ACC112 (cell line): ENCODE measurements around the gene ADIPOR2.
A peak's percentile ranks its signal among the peaks of the same experiment; 100 is the strongest.

Source experiments
- H2AFZ ChIP-seq: fragments of 200-600 bp; sonication (generic); one replicate; pipeline ENCODE4 v1.6.0; 2017; ENCODE audit warnings: antibody characterized with exemption, low read length; ENCODE audit not compliant: unreplicated experiment
- H3K27ac ChIP-seq: fragments of 200-600 bp; sonication (generic); 2 replicates; pipeline ENCODE4 v1.5.1; 2014; ENCODE audit warnings: low read depth, mild to moderate bottlenecking, antibody characterized with exemption, low read length, moderate library complexity
- H3K27me3 ChIP-seq: fragments of 200-600 bp; sonication (generic); 2 replicates; pipeline ENCODE4 v1.6.1; 2014; ENCODE audit warnings: mild to moderate bottlenecking, antibody characterized with exemption, low read length, moderate library complexity, mixed read lengths; ENCODE audit not compliant: insufficient read depth
- H3K36me3 ChIP-seq: fragments of 200-600 bp; sonication (generic); 2 replicates; pipeline ENCODE4 v1.6.1; 2016; ENCODE audit warnings: mild to moderate bottlenecking, antibody characterized with exemption, low read length, moderate library complexity, mixed read lengths; ENCODE audit not compliant: insufficient read depth
- H3K4me1 ChIP-seq: fragments of 200-600 bp; sonication (generic); one replicate; pipeline ENCODE4 v1.6.1; 2016; ENCODE audit warnings: low read length, mixed read lengths; ENCODE audit not compliant: insufficient read depth, unreplicated experiment, control insufficient read depth
- H3K4me3 ChIP-seq: fragments of 200-600 bp; sonication (generic); 2 replicates; pipeline ENCODE4 v1.5.1; 2014; ENCODE audit warnings: mild to moderate bottlenecking, low read depth, low read length
- H3K79me2 ChIP-seq: fragments of 200-600 bp; sonication (generic); one replicate; pipeline ENCODE4 v1.6.0; 2016; ENCODE audit warnings: low read length; ENCODE audit not compliant: control insufficient read depth, unreplicated experiment, insufficient read depth

Gene ADIPOR2

GRCh38 chr12:1690578-1691122, at the start of gene ADIPOR2:
ADIPOR2 (plus strand) TSS chr12:1691070; CDS start chr12:1754344, 63,274 bp downstream.
- H3K27ac ChIP-seq = peak within 1 kb of the TSS; percentile 82
- peaks cover 11% of the 10 kb centered on the region for H3K4me1 ChIP-seq
- H3K4me3 ChIP-seq = peak within 1 kb of the TSS; percentile 74
- peak within 1 kb of the TSS; percentile 34 for H2AFZ ChIP-seq
- no peaks in the 10 kb centered on the region for H3K36me3 ChIP-seq
- peaks cover 37% of the 10 kb centered on the region for H3K79me2 ChIP-seq
- H3K27me3 ChIP-seq = no peaks in the 10 kb centered on the region

- no peaks in the 10 kb centered on the region for H3K79me2 ChIP-seq
- no peak overlapping the region for H3K27ac ChIP-seq
- H3K4me3 ChIP-seq = no peak overlapping the region
- no peak overlapping the region for H2AFZ ChIP-seq
- H3K4me1 ChIP-seq = no peaks in the 10 kb centered on the region
- H3K36me3 ChIP-seq = no peaks in the 10 kb centered on the region
- no peaks in the 10 kb centered on the region for H3K27me3 ChIP-seq
Observed at GRCh38 chr12:1642513-1642912, 48.4 kb upstream of the ADIPOR2 start.

GRCh38 chr12:1643043-1643442, 47.8 kb upstream of the ADIPOR2 start:
- Histone ChIP-seq H3K4me1 (no peaks in the 10 kb centered on the region), H3K4me3 (no peak overlapping the region), H2AFZ (no peak overlapping the region), H3K79me2 (no peaks in the 10 kb centered on the region), H3K36me3 (no peaks in the 10 kb centered on the region), H3K27ac (no peak overlapping the region), H3K27me3 (no peaks in the 10 kb centered on the region)

- no peak overlapping the region for H3K27ac ChIP-seq
Observed at GRCh38 chr12:1643905-1644533, 46.9 kb upstream of the ADIPOR2 start.

GRCh38 chr12:1644534-1645438, 46.1 kb upstream of the ADIPOR2 start:
- Histone ChIP-seq H3K27ac (no peak overlapping the region), H3K4me3 (no peak overlapping the region), H3K36me3 (no peaks in the 10 kb centered on the region), H3K27me3 (no peaks in the 10 kb centered on the region), H2AFZ (no peak overlapping the region), H3K4me1 (no peaks in the 10 kb centered on the region), H3K79me2 (no peaks in the 10 kb centered on the region)

More at GRCh38 chr12:1643905-1644533, 46.9 kb upstream of the ADIPOR2 start:
- H3K79me2 ChIP-seq = no peaks in the 10 kb centered on the region
- no peak overlapping the region for H2AFZ ChIP-seq
- no peaks in the 10 kb centered on the region for H3K36me3 ChIP-seq
- H3K4me1 ChIP-seq = no peaks in the 10 kb centered on the region
- no peak overlapping the region for H3K4me3 ChIP-seq
- no peaks in the 10 kb centered on the region for H3K27me3 ChIP-seq

- H3K79me2 ChIP-seq = no peaks in the 10 kb centered on the region
- H3K4me3 ChIP-seq = no peak overlapping the region
- no peak overlapping the region for H3K27ac ChIP-seq
- H2AFZ ChIP-seq = no peak overlapping the region
- H3K4me1 ChIP-seq = no peaks in the 10 kb centered on the region
- H3K27me3 ChIP-seq = no peaks in the 10 kb centered on the region
- H3K36me3 ChIP-seq = no peaks in the 10 kb centered on the region
Observed at GRCh38 chr12:1645819-1646218, 45.1 kb upstream of the ADIPOR2 start.

GRCh38 chr12:1646569-1647284, 44.1 kb upstream of the ADIPOR2 start:
- no peaks in the 10 kb centered on the region for H3K79me2 ChIP-seq
- no peaks in the 10 kb centered on the region for H3K4me1 ChIP-seq
- no peaks in the 10 kb centered on the region for H3K27me3 ChIP-seq
- H2AFZ ChIP-seq = no peak overlapping the region
- H3K4me3 ChIP-seq = no peak overlapping the region
- no peak overlapping the region for H3K27ac ChIP-seq
- no peaks in the 10 kb centered on the region for H3K36me3 ChIP-seq

- no peak overlapping the region for H3K4me3 ChIP-seq
- no peak overlapping the region for H3K27ac ChIP-seq
- H3K79me2 ChIP-seq = no peaks in the 10 kb centered on the region
- H3K36me3 ChIP-seq = no peaks in the 10 kb centered on the region
- no peak overlapping the region for H2AFZ ChIP-seq
- H3K4me1 ChIP-seq = no peaks in the 10 kb centered on the region
- no peaks in the 10 kb centered on the region for H3K27me3 ChIP-seq
Observed at GRCh38 chr12:1647285-1647669, 43.6 kb upstream of the ADIPOR2 start.

- Histone ChIP-seq H3K4me3 (no peak overlapping the region), H3K36me3 (no peaks in the 10 kb centered on the region), H2AFZ (no peak overlapping the region), H3K4me1 (no peaks in the 10 kb centered on the region), H3K27me3 (no peaks in the 10 kb centered on the region), H3K27ac (no peak overlapping the region), H3K79me2 (no peaks in the 10 kb centered on the region)
Observed at GRCh38 chr12:1650260-1650977, 40.5 kb upstream of the ADIPOR2 start.

- Histone ChIP-seq H3K27me3 (no peaks in the 10 kb centered on the region), H3K79me2 (no peaks in the 10 kb centered on the region), H3K27ac (no peak overlapping the region), H2AFZ (no peak overlapping the region), H3K36me3 (no peaks in the 10 kb centered on the region), H3K4me3 (no peak overlapping the region), H3K4me1 (no peaks in the 10 kb centered on the region)
Observed at GRCh38 chr12:1650978-1651361, 39.9 kb upstream of the ADIPOR2 start.
